Left hindlimb (tissue), 1 donor: ENCODE data around the gene DTHD1.

Experiments
- DNase-seq: peaks from one replicate; pipeline ENCODE4 v3.0.0-alpha.2; 2018

Gene DTHD1

DNA sequence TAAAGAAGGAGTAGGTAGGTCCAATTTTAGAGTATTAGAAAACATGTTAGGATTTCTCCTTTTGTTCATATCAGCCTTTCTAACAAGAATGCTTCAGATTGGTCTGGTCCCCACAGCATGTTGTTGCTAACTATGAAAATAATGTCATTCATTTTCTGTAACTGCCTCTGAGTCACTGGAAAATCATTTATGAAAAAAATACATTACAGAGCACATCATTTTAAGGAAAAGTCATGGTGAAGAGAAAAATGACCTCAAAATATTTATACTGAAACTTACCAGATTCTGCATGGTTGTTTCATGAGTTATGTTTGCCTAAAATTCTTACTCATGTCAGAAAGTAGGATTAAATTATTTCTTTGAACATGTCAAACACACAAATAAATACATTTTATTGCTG, 35.2 kb downstream of the DTHD1 start:
- DNase-seq = no peak

DNA sequence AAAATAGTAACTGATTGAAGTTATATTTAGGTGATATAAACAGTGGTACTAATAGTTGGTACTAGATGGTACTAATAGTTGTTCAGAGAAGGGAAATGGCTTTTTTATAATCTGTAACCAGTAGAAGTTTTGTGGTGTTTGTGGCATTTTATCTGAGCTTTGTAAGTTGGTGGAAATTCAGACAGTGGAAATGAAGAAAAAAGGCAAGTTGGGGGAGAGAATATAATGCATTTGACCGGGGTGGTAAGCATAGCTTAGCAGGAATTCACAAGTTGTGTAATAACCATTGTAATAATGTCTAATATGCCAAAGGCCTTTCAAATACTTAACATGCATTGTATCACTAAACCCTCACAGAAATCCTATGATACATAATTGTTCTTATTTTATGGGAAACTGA, 36.3 kb downstream of the DTHD1 start:
- no peak for DNase-seq

DNA sequence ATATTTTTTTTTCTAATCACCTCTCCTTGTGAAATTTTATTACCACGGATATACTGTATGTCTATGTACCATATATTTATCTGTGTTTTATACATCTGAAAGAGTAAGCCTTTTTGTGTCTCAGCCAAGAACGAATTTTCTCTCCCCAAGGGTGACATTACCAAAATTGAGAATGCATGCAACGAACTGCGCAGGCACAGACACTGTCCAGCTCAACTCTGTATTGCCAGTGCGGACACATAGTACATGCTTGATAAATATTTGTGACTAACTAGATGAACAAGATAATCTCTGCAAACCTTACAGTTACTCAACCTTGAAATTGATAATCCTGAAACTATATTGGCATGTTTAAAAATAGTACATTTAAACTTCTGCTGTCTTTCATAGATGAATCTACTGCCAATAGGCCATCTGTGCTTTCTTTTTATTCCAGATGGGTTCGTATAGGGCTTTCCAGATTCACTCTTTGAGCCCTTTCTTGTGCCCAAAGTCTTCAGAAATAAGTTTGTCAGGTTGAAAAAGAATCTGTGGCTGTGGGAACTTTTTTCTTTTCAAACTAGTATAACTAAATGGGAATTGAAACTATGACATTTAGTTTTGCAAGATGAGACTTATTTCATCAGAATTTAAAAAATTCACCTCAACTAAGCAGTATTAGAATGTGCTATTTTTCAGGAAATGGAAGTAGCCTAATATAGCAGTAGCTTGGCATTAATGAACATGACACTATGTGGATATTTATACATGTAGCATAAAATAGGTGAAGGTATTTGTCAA, 38.9 kb downstream of the DTHD1 start:
- DNase-seq = no peak

DNA sequence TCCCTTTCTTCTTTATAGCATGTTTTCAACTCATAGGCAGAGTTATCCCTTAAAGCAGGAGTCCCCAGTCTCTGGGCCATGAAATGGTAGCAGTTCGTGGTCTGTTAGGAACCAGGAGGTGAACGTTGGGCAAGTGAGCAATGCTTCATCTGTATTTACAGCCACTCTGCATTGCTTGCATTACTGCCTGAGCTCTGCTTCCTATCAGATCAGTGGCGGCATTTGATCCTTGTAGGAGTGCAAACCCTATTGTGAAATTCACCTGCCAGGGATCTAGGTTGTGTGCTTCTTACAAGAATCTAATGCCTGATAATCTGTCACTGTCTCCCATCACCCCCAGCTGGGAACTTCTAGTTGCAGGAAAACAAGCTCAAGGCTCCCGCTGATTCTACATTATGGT, 39.8 kb downstream of the DTHD1 start:
- DNase-seq = no peak

DNA sequence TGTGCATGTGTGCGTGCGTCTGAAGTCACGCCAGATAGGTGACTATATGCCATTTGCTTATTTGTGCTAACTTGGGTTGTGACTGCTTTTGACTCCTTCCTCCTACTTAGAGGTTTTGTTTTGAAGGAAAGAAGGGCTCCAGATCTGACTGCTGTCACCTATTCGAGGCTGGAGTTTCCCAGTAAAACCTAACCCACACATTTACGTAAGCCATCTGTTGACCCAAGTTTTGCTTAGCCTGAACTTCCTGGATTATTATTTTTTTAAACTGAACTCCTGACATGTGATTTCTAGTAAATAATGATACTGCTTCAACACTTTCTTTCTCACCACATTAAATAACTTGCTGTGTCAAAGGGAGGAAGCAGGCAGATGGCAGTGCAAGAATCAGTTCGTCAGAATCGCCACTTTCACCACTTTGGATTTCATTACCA, 41.5 kb downstream of the DTHD1 start:
- no peak for DNase-seq

DNA sequence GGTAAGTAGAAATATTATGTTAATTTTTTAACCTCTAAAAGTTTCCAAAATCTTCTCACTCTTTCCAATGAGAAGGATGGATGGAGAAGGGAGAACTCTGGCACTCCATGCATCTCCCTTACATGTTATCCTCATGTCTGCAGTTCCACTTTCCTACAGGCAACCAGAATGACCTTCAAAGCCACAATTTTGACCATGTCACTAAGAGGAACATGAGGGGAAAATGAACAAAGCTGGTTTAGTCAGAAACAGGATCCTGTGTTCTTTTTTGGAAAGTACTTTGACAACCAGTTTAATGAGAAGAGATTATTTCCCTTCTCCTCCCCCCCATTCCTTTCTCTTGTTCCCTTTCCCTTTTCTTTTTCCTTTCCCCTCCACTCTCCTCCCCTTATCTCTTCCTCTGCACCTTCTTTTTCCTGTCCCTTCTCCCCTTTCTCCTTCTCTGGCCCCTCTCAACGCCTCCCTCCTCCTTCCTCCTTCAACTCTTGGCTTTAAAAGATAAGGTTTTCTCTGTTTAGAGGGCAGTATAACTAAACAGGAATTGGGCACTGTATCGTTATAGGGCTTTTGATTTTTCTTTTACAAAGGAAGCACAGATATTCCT, 42.5 kb downstream of the DTHD1 start:
- no peak for DNase-seq

DNA sequence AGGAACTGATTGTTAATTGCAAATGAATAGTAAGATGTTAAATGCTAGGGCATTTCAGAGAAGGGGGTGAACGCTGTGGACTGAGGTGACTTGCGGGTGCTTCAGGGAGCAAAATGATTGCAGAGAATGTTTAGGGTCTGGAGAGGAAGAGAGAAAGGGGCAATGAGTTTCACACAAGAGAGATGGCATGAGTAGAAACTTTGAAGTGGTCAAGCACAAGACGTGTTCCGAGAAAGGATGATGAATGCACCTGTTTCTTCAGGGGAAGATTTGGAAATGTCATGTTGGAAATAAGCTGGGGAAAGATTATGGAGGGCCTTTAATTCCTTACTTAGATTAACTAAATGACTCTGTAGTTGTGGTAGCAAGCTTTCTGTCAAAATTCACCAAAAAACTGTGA, 43.4 kb downstream of the DTHD1 start:
- no peak for DNase-seq

DNA sequence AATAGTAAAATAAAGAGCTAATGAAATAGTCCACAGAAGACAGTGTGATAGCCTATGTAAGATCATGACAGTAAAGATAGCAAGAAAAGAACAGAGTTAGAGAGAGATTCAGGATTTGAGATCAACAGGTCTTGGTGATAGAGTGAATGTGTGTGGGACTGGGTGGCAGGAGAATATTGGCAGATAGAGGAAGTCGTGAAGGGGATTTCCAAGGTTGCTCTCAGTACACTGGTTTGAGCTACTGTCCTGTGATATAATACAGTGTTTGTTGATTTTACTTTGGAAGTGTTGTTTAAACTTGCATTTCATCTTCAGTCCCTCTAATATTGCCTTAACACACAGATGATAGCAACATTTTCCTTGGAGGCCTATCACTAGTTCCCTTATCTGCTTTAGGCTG, 44.1 kb downstream of the DTHD1 start:
- no peak for DNase-seq

DNA sequence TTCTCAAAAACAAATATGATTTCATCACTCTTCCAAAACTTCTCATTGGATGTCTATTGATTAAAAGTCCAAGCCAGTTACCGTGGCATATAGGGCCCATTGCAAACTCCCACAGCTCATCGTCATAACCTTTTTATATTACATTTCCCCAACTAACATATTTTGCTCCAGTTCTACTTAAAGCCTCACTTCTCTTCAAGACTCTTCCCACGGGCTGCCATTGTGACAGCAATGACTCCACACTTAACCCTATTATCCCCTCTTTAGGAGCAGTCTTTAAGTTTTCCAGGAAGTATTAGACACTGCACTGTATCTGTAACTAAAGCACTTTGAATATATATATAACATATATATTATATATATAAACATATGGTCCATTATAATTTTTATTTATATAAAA, 44.5 kb downstream of the DTHD1 start:
- no peak for DNase-seq

DNA sequence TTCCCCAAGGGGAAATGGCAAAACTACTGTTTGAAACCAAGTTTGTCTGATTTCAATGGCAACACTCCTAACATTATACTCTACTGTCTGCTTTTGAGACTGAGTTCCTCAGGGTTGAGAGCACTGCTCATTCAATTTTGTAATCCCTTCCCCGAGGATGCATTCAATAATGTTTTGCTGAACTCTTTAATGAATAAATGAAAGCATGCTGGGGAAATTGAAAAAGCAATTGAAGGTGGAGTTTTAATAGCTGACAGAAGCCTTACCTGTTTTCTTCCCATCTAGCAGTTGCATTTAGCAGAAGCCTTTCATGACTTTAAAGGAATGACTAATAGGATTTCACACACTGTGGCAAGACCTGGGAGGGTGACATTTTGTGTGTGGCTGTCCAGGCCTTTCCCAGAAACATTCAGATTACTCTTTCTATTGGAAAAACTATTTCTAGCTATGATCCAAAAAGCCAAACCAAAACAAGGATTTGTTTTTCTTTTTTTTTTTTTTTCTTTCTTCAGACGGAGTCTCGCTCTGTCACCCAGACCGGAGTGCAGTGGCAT, 45.1 kb downstream of the DTHD1 start:
- no peak for DNase-seq

DNA sequence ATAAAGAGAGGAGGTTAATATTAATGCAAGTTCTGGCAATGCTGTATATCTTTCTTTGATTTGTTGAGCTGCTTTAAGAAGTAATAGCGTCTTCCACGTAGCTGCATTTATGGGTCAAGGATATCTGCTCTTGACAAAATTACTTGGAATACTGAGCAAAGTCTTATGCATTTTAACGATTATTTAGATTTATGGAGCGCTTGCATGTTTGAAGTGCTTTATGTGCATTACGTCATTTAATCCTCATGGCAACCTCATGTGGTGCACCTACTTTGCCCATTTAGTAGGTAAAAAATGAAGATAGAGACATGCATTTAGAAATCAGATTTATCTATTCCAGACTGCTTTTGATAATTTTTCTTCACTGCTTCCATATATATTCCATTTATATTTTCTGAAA, 46.0 kb downstream of the DTHD1 start:
- no peak for DNase-seq

DNA sequence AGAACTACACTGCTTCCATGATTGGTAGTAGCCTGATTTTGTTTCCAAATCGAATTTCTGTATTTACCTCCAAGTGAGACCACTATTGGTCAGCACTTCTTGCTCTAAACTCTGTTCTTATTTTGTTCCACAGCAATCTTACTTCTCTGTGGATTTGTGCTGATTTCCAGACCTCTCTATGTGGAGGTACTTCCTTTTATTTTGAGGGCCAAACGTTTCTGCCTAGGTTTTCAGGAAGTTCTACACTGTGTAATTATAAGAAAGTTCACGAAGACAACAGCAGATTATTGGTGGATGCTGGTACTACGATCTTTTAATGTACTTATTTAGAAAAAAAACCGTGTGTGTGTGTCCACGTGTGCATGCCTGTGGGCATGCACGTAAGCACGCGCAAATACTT, 46.7 kb downstream of the DTHD1 start:
- no peak for DNase-seq

DNA sequence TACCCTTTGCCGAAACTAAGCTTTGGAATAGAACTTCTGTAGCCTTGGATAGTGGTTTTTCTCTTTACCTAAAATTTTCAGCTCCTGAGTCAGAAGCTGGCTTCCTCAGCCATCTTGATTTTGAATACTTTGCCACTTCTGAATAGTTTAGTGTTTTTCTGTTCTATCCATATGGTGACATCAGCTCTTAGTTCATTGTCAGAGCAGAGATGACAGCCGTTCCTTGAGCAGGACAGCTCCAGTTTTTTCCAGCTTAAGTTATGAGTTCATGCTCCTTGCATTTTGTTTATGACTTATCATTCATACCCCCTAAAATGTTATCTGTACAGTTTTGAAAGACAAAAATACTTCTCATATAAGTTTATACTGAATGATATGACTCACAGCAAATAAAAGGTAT, 47.8 kb downstream of the DTHD1 start:
- no peak for DNase-seq

DNA sequence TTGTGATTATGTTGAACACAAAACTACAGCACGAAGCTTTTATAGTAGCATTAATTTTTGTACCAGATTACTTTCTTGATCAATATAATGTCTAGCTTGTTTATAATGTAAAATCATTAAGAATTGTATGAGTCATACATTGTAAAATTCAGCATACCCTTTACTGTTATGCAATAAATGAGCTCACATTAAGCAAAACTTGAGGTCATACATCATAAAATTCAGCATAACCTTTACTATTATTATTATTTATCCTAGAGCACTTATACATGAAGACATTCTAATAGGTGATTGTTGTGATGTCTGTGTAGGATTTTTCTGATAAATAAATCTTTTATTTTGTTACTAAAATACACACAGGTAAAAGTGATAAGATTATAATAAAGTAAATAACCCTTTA, 49.4 kb downstream of the DTHD1 start:
- DNase-seq = no peak

DNA sequence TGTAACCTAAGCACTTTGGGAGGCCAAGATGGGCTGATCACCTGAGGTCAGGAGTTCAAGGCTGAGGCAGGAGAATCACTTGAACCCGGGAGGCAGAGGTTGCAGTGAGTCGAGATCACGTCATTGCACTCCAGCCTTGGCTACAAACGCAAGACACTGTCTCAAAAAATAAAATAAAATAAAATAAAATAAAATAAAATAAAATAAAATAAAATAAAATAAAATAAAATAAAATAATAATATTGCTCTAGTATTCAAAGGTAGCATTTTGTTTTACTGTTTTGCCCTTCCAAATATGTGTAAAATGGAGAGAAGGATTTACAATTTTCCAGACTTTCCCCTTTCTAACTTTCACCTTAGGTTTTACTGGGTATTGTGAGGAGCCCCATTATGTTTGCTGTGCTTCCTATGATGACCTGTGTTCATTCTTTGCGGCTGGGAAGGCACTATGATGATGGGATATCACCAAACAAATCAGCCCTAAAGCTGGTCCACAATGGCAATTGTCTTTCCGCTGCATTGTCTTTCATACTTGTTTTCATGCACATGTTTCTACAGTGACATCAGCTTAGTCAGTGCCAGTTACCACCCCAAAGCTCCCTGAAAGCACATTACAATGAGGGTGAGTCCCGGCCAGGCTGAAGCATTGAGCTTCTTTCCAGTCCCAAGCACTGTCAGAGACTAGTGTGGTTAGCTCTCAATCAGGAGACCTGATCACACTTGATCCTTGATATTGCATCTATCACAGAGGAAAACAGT, 50.8 kb downstream of the DTHD1 start:
- no peak for DNase-seq

DNA sequence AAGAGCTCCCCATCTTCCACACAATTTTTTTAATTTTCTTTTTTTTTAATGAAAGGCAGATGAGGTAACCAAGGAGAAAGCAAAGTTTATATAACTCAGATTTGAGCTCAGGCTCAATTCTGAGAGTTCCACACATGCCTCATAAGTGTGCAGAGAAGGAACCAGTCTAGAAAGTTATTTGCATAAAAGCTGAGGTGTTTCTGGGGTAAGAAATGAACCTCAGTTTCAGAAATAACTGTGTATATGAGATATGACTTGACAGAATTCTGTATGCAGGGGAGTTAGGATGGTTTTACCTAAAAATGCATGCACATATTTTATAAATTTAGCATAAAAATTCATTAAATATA, 51.3 kb downstream of the DTHD1 start:
- DNase-seq = no peak

DNA sequence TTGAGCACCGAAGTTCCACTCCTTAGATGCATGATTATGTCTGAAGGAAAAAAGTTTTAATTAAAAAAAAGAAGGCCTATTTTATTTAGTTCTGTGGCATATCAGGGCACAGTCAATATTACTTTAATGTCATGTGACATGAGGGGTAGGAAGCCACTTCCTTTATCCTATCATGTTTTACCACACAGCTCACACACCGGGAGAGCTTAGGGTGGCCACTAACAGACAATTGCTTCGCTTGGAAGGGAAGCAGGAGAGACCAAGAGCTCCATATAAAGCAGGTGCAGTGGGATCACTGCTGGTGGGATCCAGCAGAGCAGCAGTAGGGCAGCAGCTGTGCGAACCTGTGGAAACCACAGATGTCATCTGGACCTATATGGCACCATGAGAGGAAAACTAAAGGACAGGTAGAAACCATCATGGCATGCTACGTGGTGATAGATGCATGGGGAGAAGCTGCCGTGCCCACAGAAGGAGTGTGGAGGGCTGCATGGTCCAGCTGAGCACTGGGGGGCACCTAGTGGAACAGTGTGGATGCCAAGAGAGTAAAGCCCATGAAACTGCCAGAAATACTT, 52.0 kb downstream of the DTHD1 start:
- no peak for DNase-seq

DNA sequence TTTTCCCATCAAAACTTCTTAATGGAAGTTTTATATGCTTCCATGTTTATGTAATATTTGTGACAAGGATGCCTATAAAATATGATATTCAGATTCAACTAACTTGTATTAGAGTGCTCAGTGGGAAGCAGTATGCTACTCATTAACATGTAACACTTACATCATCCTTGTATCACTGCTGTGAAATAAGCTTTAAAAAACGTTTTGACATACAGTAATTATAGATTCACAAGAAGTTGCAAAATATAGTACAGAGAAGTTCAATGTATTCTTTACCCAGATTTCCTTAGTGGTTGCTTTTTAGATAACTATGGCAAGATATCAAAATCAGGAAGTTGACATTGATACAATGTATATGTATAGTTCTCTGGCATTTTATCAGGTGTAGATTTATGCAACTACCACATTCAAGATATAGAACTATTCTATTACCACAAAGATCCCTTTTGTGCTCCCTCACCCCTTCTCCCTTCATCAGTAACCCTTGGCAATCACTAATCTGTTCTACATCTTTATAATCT, 56.3 kb downstream of the DTHD1 start:
- DNase-seq = no peak

DNA sequence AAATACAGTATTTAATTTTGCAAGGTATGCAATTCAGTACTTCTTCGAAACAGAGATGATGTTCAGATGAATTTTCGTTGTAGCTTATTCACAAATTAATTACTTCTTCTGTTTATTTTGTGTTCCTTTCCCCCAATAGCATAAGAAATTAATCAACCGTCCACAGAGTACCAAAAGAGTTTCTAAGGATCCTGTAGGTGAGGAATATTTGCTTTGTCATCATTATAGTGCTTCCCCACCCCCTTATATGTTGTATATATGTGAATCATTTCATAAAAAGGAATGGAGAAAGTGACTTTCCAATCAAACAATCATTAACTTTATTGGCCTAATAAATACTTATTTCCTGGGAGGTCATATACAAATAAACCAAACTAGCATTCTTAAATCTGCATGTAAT, 57.6 kb downstream of the DTHD1 start:
- DNase-seq = no peak

DNA sequence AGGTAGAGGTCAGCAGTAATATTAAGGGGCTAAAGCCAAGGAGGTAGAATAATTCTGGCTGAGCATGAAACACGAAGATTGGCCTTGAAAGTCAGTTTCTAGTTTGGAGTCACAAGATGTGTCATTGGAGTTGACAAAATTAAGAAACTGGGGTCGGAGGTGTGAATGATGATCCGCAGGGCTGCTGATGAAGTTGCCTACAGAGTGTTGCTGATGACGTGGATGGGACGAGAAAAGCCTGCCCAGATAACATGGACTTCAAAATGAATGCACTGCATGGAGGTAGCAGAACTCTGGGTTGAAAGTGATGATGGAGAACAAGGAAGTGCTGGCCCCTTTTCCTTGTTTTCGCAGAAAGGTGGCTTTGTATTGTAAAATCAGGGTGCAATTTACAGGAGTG, 60.5 kb downstream of the DTHD1 start:
- DNase-seq = no peak

DNA sequence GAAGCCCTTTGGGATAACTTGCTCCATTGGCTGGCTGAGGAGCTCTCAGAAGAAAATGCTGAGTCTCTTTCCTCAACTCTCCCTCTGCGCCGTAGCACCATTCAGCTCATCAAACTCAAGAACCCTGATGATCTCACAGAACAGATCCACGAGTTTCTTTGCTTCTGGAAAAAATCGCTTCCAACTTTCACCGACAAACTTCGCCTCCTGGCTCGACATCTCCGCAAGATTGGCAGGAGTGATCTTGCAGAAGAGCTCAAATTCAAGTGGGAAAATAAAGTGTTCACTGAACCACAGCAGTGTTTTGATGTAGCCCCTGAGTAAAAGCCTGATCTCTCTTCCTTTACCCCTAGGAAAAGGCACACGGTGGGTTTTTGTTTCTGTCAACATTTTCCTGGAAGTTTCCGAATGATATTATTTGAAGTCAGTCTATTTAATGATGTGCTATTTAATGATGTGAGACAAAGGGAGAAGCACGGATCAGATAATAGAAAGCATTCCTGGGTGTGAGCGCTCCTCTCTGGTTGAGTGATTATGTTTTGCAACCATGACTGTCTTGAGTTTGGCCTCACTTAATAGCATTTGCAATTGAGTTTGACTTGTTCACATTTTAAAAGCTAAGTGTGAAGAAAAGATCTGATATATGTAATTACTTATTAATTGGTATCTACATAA, 62.2 kb downstream of the DTHD1 start:
- no peak for DNase-seq

DNA sequence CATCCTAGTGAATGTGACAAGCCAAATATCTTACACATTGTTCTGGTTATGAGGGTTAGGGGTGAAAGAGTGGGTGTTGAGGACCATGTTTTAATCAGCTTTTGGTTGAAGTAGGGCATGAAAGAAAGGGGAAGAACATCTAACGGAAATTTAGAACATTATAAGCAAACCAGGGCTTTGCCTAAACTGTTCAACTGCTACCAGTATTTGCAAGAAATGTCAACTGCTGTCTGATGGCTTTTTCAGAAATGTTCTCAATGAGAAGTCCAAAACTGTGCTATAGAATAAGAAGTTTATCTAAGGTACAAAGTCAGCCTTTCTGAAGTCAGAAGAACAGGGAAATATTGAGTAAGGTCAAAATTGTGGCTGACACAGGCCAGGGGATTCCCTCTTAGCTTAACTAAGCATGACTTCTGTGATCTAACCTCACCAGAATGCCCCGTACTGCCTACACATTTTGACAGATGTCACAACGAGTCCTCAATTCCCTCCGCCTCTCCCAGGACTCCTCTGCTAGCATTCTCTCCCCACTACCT, 67.1 kb downstream of the DTHD1 start:
- no peak for DNase-seq
